Right atrium auricular region (tissue), 2 donors: ENCODE measurements around the gene SLC25A13. TPM values are rescaled to one million over a fixed set of nuclear protein-coding genes. Genes with fewer than 3 reads are reported as not detected.
A peak's percentile ranks its signal among the peaks of the same experiment; 100 is the strongest.

Source experiments
- DNase-seq: peaks from one replicate; pipeline ENCODE4 v3.0.0-alpha.2; 2019; ENCODE audit warnings: low spot score
- H3K27ac ChIP-seq, 2 donors: fragments of 200-600 bp; sonication (generic); 1 replicate in 1 of 2; 2 replicates in 1 of 2; pipeline ENCODE4 v1.5.1; 2016 to 2019
- H3K27me3 ChIP-seq, 2 donors: fragments of 200-600 bp; sonication (generic); one replicate each; pipeline versions ENCODE4 v1.5.1 to v1.6.0; 2017 to 2019
- H3K36me3 ChIP-seq: fragments of 200-600 bp; sonication (generic); one replicate; pipeline ENCODE4 v1.5.1; 2016
- H3K4me1 ChIP-seq, 2 donors: fragments of 200-600 bp; sonication (generic); one replicate each; pipeline versions ENCODE4 v1.5.1 to v1.6.0; 2017 to 2019
- H3K4me3 ChIP-seq, 2 donors: fragments of 200-600 bp; sonication (generic); 1 replicate in 1 of 2; 2 replicates in 1 of 2; pipeline ENCODE4 v1.5.1; 2017 to 2019; ENCODE audit warnings: mild to moderate bottlenecking in 1 of 2, moderate library complexity in 1 of 2
- H3K9me3 ChIP-seq, 2 donors: fragments of 200-600 bp; sonication (generic); one replicate each; pipeline ENCODE4 v1.5.1; 2019
- CTCF ChIP-seq, 2 donors: fragments of 200-600 bp; sonication (generic); IDR thresholded peaks; one replicate each; pipeline ENCODE4 v1.5.1; 2019; ENCODE audit warnings: antibody characterized with exemption in 2 of 2
- microRNA counts, 2 donors: library from miRNA; unstranded; fragments of <30 nt; microRNA quantifications; one replicate each; lab custom pipeline; 2016 to 2017
- microRNA-seq, 2 donors: library from miRNA; unstranded; fragments of <30 nt; microRNA quantifications; one replicate each; pipeline ENCODE4, GENCODE V29; 2016 to 2017; ENCODE audit warnings: borderline number of aligned reads in 2 of 2, borderline replicate concordance in 1 of 2
- total RNA-seq, 2 donors: library from RNA; depleted of rRNA; stranded (reverse); fragments of >200 nt; gene quantifications; one replicate each; pipeline ENCODE4 v1.1.0, GENCODE V29; 2016

The SLC25A13 gene
- total RNA-seq, 2 donors from 2014 or later, result 8.1 to 11.0 TPM

GRCh38 chr7:96075510-96076349, 246.2 kb downstream of the SLC25A13 start:
- TF ChIP-seq CTCF (IDR thresholded peaks at IDR 0.05), result peak; percentile 68 to 89
- peak; percentile 69 for DNase-seq

DNA sequence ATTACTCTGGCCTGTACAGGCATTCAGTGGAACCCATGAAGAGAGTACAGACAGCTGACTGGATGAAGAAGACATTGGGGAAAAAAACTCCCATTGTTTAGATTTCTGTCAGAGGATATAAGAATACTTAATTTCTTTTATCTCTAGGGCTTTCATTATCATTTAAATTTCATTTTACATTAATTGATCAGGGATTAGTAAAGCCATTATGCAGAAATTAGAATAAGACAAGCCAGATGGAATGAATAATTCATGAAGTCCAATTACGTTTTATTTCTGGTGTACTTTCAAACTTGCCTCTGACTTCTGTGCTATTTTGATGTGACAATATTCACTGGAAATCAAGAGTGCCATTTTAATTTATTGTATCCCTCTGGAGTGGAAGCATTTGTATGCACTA, 247.0 kb downstream of the SLC25A13 start:
- H3K9me3 ChIP-seq, result no peaks in the 10 kb centered on the region
- H3K4me1 ChIP-seq, result peaks cover 0 to 4% of the 10 kb centered on the region in 2 donors
- TF ChIP-seq CTCF (IDR thresholded peaks at IDR 0.05), result no peak
- H3K4me3 ChIP-seq, result no peak overlapping the region
- no peaks in the 10 kb centered on the region for H3K27me3 ChIP-seq
- DNase-seq, result no peak
- H3K36me3 ChIP-seq, result no peaks in the 10 kb centered on the region
- no peak overlapping the region for H3K27ac ChIP-seq

More at GRCh38 chr7:96075510-96076349, 246.2 kb downstream of the SLC25A13 start:
- peak overlapping the region; percentile 35 to 53 for H3K4me3 ChIP-seq
- no peaks in the 10 kb centered on the region for H3K9me3 ChIP-seq
- H3K27ac ChIP-seq, result no peak overlapping the region
- H3K4me1 ChIP-seq, result peaks cover 0 to 4% of the 10 kb centered on the region in 2 donors
- H3K27me3 ChIP-seq, result no peaks in the 10 kb centered on the region
- no peaks in the 10 kb centered on the region for H3K36me3 ChIP-seq

MicroRNAs within 50 kb of the gene (microRNA counts, 767-probe panel; counts per million panel counts)
- 0 to 31.0 counts per million in 2 donors for microRNA hsa-miR-591 (lab: Ali Mortazavi, UCI)

Small RNA genes lying within 50 kb of the gene (microRNA-seq; reads per million reads assigned to microRNA genes)
- gene MIR591, result 0 reads per million in 2 donors
